ENCODE results near the gene LACTB. TPM values are rescaled to one million over a fixed set of nuclear protein-coding genes. Genes with fewer than 3 reads are reported as not detected.
A peak's percentile ranks its signal among the peaks of the same experiment; 100 is the strongest.

Gene LACTB
- polyA plus RNA-seq, 1 experiment: 8.1 TPM

DNA sequence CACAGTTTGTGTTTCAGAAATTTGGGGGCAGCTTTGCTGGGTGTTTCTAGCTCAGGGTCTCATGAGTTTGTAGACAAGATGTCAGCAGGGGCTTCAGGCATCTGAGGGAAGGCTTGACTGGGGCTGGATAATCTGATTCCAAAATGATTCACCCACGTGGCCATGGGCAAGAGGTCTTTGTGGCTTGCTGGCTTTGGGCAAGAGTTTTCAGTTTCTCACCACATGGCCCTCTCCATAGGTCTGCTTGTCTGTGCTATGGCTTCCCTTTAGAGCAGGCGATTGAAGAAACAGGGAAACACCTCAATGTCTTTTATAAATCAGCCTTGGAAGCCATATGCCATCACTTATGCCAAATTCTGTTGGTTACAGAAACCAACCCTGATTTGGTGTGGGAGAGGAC lies 23.8 kb downstream of the LACTB start:
- POLR2A ChIA-PET: interaction anchor here (0.6 kb wide), 1 partner anchor 11 kb away, joined by 3 read pairs; no protein-coding TSS in a partner anchor
- H3K4me3 ChIP-seq (ENCODE audit: low read depth, low read length): no peak overlapping the region
- CTCF ChIA-PET: no interaction called here
- H3K27me3 ChIP-seq (ENCODE audit: control insufficient read depth, insufficient read depth, low read length): no peaks in the 10 kb centered on the region
- peaks cover 7% of the 10 kb centered on the region for H3K36me3 ChIP-seq (ENCODE audit: control insufficient read depth, insufficient read depth, low read length)
- TF ChIP-seq, protein P1, sequence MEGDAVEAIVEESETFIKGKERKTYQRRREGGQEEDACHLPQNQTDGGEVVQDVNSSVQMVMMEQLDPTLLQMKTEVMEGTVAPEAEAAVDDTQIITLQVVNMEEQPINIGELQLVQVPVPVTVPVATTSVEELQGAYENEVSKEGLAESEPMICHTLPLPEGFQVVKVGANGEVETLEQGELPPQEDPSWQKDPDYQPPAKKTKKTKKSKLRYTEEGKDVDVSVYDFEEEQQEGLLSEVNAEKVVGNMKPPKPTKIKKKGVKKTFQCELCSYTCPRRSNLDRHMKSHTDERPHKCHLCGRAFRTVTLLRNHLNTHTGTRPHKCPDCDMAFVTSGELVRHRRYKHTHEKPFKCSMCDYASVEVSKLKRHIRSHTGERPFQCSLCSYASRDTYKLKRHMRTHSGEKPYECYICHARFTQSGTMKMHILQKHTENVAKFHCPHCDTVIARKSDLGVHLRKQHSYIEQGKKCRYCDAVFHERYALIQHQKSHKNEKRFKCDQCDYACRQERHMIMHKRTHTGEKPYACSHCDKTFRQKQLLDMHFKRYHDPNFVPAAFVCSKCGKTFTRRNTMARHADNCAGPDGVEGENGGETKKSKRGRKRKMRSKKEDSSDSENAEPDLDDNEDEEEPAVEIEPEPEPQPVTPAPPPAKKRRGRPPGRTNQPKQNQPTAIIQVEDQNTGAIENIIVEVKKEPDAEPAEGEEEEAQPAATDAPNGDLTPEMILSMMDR (IDR thresholded peaks at IDR 0.05; ENCODE audit: insufficient read depth, low read depth, low read length): no peak
- no peak for DNase-seq (ENCODE audit: low read depth)

- H3K27me3 ChIP-seq (ENCODE audit: control insufficient read depth, insufficient read depth, low read length): no peaks in the 10 kb centered on the region
- ChIA-PET CTCF (interaction anchor here (0.8 to 2.0 kb wide), 4 partner anchors 8 to 258 kb away, joined by 3 to 5 read pairs (median 4); no protein-coding TSS in a partner anchor), POLR2A (interaction anchor here (0.7 kb wide), 1 partner anchor 28 kb away, joined by 8 read pairs; no protein-coding TSS in a partner anchor)
- peaks cover 7% of the 10 kb centered on the region for H3K36me3 ChIP-seq (ENCODE audit: control insufficient read depth, insufficient read depth, low read length)
- TF ChIP-seq, protein P1 (IDR thresholded peaks at IDR 0.05; ENCODE audit: insufficient read depth, low read depth, low read length): 0 out of 2 replicates have a peak, but pooled peaks have one; percentile 12
- no peak overlapping the region for H3K4me3 ChIP-seq (ENCODE audit: low read depth, low read length)
- DNase-seq (ENCODE audit: low read depth): no peak
These were observed 25.0 kb downstream of the LACTB start for GRCh38 chr15:63146684-63147083.

GRCh38 chr15:63151665-63152064 lies 30.0 kb downstream of the LACTB start:
- POLR2A ChIA-PET: no interaction called here
- H3K36me3 ChIP-seq (ENCODE audit: control insufficient read depth, insufficient read depth, low read length): peaks cover 11% of the 10 kb centered on the region
- DNase-seq (ENCODE audit: low read depth): no peak
- H3K27me3 ChIP-seq (ENCODE audit: control insufficient read depth, insufficient read depth, low read length): no peaks in the 10 kb centered on the region
- CTCF ChIA-PET: interaction anchor here (1.2 kb wide), 1 partner anchor 370 kb away, joined by 3 read pairs; no protein-coding TSS in a partner anchor
- H3K4me3 ChIP-seq (ENCODE audit: low read depth, low read length): no peak overlapping the region
- TF ChIP-seq, protein P1 (IDR thresholded peaks at IDR 0.05; ENCODE audit: insufficient read depth, low read depth, low read length): no peak

- CTCF ChIA-PET: no interaction called here
- H3K4me3 ChIP-seq (ENCODE audit: low read depth, low read length): peak overlapping the region; percentile 66
- POLR2A ChIA-PET: no interaction called here
These were observed 33.8 kb downstream of the LACTB start for GRCh38 chr15:63155486-63155885.

DNA sequence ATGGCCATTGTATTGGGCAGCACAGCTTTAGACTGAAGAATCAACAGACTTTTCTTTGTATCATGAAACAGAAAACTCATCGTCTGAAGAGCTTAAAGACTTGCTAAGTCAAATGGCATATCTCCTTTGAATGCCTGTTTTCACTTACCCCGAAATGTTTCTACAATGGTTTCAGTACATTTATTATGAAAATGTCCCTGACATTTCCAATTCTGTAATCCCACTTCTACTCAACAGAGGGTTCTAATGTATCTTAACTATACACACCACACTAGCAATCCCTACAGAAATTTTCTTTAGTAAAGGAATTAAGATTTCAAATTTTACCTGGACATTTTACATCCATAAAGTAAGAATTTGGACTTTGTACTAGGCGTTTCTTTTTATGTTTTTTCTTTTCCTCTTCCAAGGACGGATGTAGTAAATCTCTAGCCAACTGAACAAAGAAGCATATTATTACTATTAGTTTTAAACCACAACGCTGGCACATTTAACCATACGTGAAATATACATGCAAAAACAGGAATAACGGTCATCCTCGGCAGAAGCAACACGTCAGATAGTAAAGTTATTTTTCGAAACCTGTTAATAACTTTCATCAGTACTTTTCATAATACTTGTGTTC lies 34.5 kb downstream of the LACTB start:
- TF ChIP-seq, protein P1 (IDR thresholded peaks at IDR 0.05; ENCODE audit: insufficient read depth, low read depth, low read length): no peak

More at GRCh38 chr15:63155486-63155885, 33.8 kb downstream of the LACTB start:
- Histone ChIP-seq H3K27me3 (ENCODE audit: control insufficient read depth, insufficient read depth, low read length) (no peaks in the 10 kb centered on the region), H3K36me3 (ENCODE audit: control insufficient read depth, insufficient read depth, low read length) (peaks cover 8% of the 10 kb centered on the region)
- no peak for DNase-seq (ENCODE audit: low read depth)
- TF ChIP-seq, protein P1 (IDR thresholded peaks at IDR 0.05; ENCODE audit: insufficient read depth, low read depth, low read length): no peak

More for the DNA sequence above, 34.5 kb downstream of the LACTB start:
- Histone ChIP-seq H3K27me3 (ENCODE audit: control insufficient read depth, insufficient read depth, low read length) (no peaks in the 10 kb centered on the region), H3K36me3 (ENCODE audit: control insufficient read depth, insufficient read depth, low read length) (peaks cover 8% of the 10 kb centered on the region), H3K4me3 (ENCODE audit: low read depth, low read length) (peak overlapping the region; percentile 66)
- DNase-seq (ENCODE audit: low read depth): no peak
- POLR2A ChIA-PET: interaction anchor here (0.5 to 0.7 kb wide), 2 partner anchors 13 to 54 kb away, joined by 3 to 10 read pairs; no protein-coding TSS in a partner anchor
- CTCF ChIA-PET: interaction anchor here (0.8 to 1.6 kb wide), 3 partner anchors 19 to 87 kb away, joined by 3 to 4 read pairs (median 4); no protein-coding TSS in a partner anchor

Measured in BJ (cell line).